GM21381 (cell line): ENCODE data around the gene CBR4.
"Not testable (repeated sequence)": the region's sequence is repeated elsewhere in the genome, so short reads cannot be mapped to it uniquely, and the experiment has no call there.

Experiments used
- ATAC-seq: cut with Tn5 transposase; IDR thresholded peaks from one replicate; pipeline ENCODE4 v1.9.1; 2021; ENCODE audit warnings: mild to moderate bottlenecking, moderate library complexity; ENCODE audit not compliant: unreplicated experiment

CBR4 gene

GRCh38 chr4:169035871-169036620, 26.0 kb upstream of the CBR4 start:
- ATAC-seq = not testable (repeated sequence)

- no peak for ATAC-seq
These were observed 23.6 kb upstream of the CBR4 start for GRCh38 chr4:169033660-169034059.

- no peak for ATAC-seq
These were observed 23.0 kb upstream of the CBR4 start for GRCh38 chr4:169032883-169033645.

GRCh38 chr4:169032194-169032593, 22.1 kb upstream of the CBR4 start:
- ATAC-seq = no peak

- no peak for ATAC-seq
These were observed 21.3 kb upstream of the CBR4 start for GRCh38 chr4:169031392-169031791.

DNA sequence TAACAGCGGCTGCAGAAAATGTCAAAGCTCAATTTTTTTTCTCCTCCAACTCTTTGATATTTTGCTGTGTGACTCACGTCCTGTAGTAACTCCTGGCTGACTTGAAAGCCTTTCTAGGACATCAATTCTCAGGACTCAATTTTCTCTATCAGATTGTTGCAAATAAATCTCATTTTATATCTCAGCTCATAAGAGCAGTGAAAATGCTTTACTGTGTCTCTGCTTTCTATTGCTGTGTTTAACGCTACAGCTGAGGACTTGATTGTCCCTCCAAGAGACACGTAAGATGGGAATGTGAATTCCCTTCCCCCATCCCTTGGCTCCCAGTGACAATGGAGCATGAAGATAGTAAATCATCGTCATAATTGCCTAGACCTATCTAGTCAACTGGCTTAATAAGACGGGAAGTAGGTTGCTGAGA, 20.5 kb upstream of the CBR4 start:
- ATAC-seq = no peak

DNA sequence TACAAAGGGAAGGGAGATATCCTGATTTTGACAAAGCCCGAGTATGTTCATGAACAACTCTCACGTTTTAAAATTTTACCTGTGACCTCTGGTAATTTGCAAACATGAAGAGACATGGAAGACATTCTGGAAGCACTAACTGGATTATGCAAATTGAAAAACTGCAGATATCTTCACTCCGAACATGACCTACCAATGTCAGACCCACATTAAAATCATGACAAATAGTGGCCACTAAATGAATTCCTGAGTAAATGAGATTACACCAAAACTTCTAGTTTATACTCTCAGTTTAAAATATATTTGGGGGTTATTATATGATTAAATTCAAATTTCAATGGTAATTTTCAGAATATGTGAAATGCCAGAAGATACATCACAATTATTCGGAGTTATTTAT, 19.9 kb upstream of the CBR4 start:
- no peak for ATAC-seq

DNA sequence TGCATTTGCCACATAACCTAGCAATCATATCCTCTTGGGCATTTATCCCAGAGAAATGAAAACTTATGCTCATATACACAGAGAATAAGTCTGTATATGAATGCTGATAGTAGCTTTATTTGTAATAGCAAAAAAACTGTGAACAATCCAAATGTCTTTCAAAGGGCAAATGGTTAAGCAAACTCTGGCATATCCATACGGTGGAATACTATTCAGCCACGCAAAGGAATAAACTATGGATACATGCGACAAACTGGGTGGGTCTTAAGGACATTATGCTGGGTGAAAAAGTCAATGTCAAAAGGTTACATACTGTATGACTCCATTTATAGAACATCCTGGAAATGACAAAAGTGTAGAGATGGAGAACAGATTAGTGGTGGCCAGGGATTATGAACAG, 17.6 kb upstream of the CBR4 start:
- ATAC-seq = no peak

DNA sequence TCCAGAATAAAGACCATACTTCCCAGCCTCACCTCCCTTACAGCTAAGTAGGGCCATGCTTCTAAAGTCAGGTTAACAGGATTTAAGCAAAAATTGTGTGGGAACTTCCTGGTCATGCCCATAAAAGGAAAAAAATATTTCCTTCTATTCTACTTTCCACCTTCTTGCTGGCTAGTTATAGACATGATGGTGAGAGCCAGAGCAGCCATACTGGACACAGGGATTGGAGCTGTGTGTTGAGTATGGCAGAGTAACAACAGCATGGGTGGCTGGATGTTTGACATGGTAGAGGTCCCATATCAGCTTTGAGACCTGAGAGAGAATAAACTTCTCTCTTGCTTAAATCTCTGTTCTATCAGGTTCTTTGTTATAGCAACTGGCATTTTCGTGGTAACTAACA, 15.1 kb upstream of the CBR4 start:
- ATAC-seq = no peak

GRCh38 chr4:169024762-169025161, 14.7 kb upstream of the CBR4 start:
- peak; percentile 89 for ATAC-seq

DNA sequence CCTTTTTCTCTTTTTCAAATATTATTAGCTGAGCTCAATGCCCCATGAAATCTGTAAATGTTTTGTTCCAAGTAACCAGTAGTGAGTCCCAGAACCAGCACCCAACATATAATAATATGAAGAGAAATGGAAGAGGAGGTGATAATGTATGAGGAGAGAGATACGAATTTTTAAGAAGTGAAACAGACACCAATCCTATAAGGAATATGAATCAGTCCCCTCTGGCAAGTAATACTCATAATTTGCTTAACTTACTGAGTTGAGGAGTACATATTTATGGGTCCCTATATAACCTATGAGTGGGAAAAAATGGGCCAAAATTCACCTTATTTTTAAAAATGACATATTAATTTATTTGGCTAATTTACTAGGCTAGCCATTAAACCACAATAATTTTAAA, 8.4 kb upstream of the CBR4 start:
- no peak for ATAC-seq

GRCh38 chr4:169017971-169018370, 7.9 kb upstream of the CBR4 start:
- ATAC-seq = no peak

- no peak for ATAC-seq
These were observed 5.2 kb upstream of the CBR4 start for GRCh38 chr4:169015186-169015623.

DNA sequence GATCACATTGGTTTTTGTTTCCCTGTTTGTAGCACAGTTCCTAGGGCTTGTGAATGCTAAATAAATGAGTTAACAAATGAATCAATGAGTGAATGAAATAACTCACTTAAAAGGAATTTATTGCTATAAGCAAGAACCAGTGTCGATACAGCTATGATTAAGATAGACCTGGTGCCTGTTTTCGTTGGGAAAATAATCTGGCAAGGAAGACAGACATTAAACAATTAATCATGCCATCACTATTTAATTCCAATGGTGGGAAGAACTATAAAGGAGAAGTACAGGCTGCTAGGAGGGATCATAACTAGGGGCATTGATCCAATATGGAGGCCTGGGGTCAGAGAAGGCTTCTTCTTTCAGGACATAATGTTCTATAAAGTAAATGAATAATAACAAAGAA, 4.5 kb upstream of the CBR4 start:
- no peak for ATAC-seq

- no peak for ATAC-seq
These were observed 3.3 kb upstream of the CBR4 start for GRCh38 chr4:169013396-169013795.

DNA sequence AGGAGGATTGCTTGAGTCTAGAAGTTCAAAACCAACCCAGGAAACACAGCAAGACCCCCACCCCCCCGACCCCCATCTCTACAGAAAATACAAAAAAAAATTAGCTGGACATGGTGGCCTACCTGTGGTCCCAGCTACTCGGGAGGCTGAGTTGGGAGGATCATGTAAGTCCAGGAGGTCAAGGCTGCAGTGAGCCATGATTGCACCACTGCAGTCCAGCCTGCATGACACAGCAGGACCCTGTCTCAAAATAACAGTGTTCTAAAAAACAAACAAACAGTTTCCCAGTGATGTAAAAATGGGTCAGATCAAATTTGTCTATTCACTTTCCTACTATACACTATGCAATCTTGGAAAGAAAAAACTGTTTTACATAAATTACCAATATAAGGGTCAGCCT, 2.0 kb upstream of the CBR4 start:
- no peak for ATAC-seq

DNA sequence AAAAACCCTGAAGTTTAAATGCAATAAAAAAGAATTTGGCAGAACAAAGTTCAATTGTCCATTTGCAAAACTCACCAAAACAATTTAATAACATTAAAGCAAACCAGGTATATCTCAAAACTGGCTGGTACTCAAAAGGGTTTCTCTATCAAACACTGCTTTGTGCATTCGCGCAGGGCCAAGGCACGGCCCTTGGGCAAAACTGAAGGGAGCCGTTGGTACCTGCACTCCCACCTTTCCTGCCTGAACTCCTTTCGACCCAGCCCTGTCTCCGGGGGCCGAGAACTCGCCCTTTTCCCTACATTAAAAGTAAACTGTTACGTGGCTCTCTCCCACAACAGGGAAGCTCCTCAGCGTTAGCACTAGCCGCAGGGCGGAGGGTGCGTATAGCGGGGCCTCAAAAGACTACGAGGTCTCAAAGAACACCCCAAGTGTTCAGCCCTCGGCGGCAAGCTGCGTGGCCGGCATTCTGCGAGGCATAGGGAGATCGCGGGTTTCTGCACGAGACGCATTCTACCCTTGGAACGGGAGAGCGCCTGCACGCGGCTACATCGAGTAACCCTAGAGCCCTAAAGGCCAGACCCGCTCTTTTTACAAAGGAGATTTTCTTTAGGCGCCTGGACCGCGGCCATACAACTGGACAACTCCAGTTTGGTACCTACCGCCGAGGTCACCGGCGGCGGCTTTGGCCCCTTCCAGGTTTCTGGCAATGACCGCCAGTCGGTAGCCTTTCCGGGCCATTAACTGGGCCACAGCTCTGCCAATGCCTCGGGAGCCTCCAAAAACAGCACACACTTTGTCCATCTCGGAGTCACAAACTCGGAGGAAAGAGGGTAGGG, 550 bp downstream of the CBR4 start:
- ATAC-seq = peak; percentile 31

DNA sequence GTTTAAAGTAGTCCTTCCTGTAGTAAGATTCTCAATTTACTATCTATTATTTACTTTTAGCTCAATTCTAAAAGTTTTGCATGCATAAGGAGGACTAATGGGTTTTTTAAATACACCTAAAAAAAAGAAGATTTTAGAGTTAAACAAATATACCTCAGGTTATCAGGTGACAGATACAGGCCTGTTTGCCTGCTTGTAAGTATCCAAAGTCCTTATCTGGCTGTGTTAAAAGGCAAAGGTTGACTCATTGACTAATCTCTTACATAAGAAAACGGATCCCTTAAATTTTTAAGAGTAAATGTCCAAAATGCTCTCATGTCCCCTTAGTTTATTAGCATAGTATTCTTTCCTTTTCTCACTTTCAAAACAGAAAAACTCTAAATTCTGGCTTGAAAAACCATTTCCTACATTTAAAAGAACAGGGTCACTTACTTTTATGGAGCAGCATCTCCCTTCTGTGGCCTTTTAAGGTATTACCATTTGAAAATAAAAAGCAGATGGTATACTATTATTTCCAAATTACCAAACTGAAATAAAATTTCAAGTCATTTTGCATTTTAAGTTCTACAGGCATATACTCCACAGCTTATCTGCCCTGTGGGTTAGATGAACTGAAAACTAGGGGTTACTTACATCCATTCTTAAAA, 4.5 kb downstream of the CBR4 start:
- ATAC-seq = no peak

DNA sequence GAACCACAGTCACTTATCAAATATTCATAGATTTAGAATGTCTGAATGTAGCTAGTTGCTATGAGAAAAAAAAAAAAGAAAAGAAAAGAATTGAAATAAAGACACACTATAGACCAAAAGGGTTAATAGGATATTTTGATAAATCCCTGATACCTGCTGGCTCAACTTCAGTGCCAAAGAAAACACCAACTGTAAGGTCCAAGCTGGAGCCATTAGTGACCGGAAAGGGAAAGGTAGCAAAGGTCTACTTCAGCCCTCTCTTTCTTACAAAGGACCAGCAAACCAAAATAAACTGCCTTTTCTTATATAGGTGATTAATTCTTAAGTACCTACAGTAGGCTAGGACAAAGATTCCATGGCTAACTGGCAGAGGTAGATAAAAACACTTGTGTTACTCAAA, 9.7 kb downstream of the CBR4 start:
- no peak for ATAC-seq

- ATAC-seq = no peak
These were observed 10.2 kb downstream of the CBR4 start for GRCh38 chr4:168999809-169000208.

GRCh38 chr4:168998596-168998995, 11.5 kb downstream of the CBR4 start:
- ATAC-seq = no peak
